Endothelial cell of umbilical vein (primary cell): ENCODE measurements around the gene MYPN. TPM values are rescaled to one million over a fixed set of nuclear protein-coding genes. Genes with fewer than 3 reads are reported as not detected.

Source experiments
- BruUV-seq: library from RNA; stranded (reverse); fragments of 400-500 nt; replicated peaks from 2 replicates; lab custom pipeline; 2021; lab: Mats Ljungman, UMichigan
- CTCF ChIA-PET: fragments of 300-600, 350-600 bp; sonication (Branson Sonifier 250); formaldehyde crosslinking; loops from one replicate; lab custom pipeline; 2021; ENCODE audit warnings: antibody characterized with exemption, inconsistent platforms; lab: Charles Lee
- POLR2A ChIA-PET: fragments of 300-600, 350-600 bp; sonication (Branson Sonifier 250); formaldehyde crosslinking; loops from one replicate; lab custom pipeline; 2021; ENCODE audit warnings: antibody characterized with exemption, inconsistent platforms; lab: Charles Lee
- DNase-seq: peaks from one replicate; pipeline ENCODE4 v3.0.0-alpha.2; 2011; ENCODE audit warnings: low read depth, low spot score
- FAIRE-seq: peaks from 2 replicates; lab custom pipeline; 2011; peaks lifted over from hg19 to GRCh38; lab: Jason Lieb, UNC
- H2AFZ ChIP-seq: 2 replicates; pipeline ENCODE4 v1.6.0; 2012; ENCODE audit warnings: low read depth, low read length, control low read depth, inconsistent platforms
- H3K27ac ChIP-seq: 2 replicates; pipeline ENCODE4 v1.5.1; 2011; ENCODE audit warnings: low read depth, mild to moderate bottlenecking, control low read depth, low read length, moderate library complexity; ENCODE audit not compliant: insufficient read depth
- H3K27me3 ChIP-seq, 2 experiments: 2 replicates each; pipeline versions ENCODE4 v1.6.0 to v1.6.1; 2011; ENCODE audit warnings: low read length in 2 of 2, mixed read lengths in 1 of 2; ENCODE audit not compliant: control insufficient read depth in 2 of 2, insufficient read depth in 2 of 2
- H3K36me3 ChIP-seq, 2 experiments: 2 replicates in 1 of 2; 3 replicates in 1 of 2; pipeline ENCODE4 v1.5.1; 2011; ENCODE audit warnings: low read length in 2 of 2, mild to moderate bottlenecking in 1 of 2, moderate library complexity in 1 of 2; ENCODE audit not compliant: control insufficient read depth in 2 of 2, insufficient read depth in 2 of 2; ENCODE audit errors: extremely low read depth in 1 of 2
- H3K4me1 ChIP-seq: 3 replicates; pipeline ENCODE4 v1.5.1; 2011; ENCODE audit warnings: mild to moderate bottlenecking, low read length; ENCODE audit not compliant: control insufficient read depth, insufficient read depth; ENCODE audit errors: extremely low read depth
- H3K4me2 ChIP-seq: 2 replicates; pipeline ENCODE4 v1.6.1; 2011; ENCODE audit warnings: low read length, control low read depth, mixed read lengths; ENCODE audit not compliant: insufficient read depth
- H3K4me3 ChIP-seq, 3 experiments: fragments of 200-600 bp in 1 of 3; sonication (generic), shearing (Covaris generic) in 1 of 3; replicated peaks in 1 of 3; 2 replicates each; pipeline ENCODE4 v1.5.1; 2011 to 2016; ENCODE audit warnings: control low read depth in 3 of 3, low read length in 3 of 3, mild to moderate bottlenecking in 2 of 3, inconsistent platforms in 1 of 3, low read depth in 1 of 3, moderate library complexity in 1 of 3; ENCODE audit not compliant: insufficient read depth in 1 of 3
- H3K79me2 ChIP-seq: 2 replicates; pipeline ENCODE4 v1.6.0; 2012; ENCODE audit warnings: low read length, inconsistent platforms; ENCODE audit not compliant: control insufficient read depth, insufficient read depth
- H3K9ac ChIP-seq: replicated peaks from 2 replicates; pipeline ENCODE3; 2011; ENCODE audit warnings: low read length, control low read depth; ENCODE audit not compliant: insufficient read depth; ENCODE audit errors: extremely low read depth
- H3K9me1 ChIP-seq: replicated peaks from 3 replicates; pipeline ENCODE4 v1.6.0; 2011; ENCODE audit warnings: mild to moderate bottlenecking, low read length; ENCODE audit not compliant: control insufficient read depth, insufficient read depth; ENCODE audit errors: extremely low read depth
- H3K9me3 ChIP-seq: replicated peaks from 2 replicates; pipeline ENCODE4 v1.5.1; 2012; ENCODE audit warnings: low read length, inconsistent platforms; ENCODE audit not compliant: control insufficient read depth, insufficient read depth
- H4K20me1 ChIP-seq: replicated peaks from 2 replicates; pipeline ENCODE3; 2011; ENCODE audit warnings: mild to moderate bottlenecking, low read length; ENCODE audit not compliant: control insufficient read depth, insufficient read depth; ENCODE audit errors: extremely low read depth
- GATA2 ChIP-seq: IDR thresholded peaks from 2 replicates; pipeline ENCODE4 v1.7.0; 2011; ENCODE audit warnings: low read depth, mild to moderate bottlenecking, moderate library complexity, mixed read lengths, low read length; ENCODE audit not compliant: insufficient read length, insufficient read depth
- JUN ChIP-seq: IDR thresholded peaks from 2 replicates; pipeline ENCODE4 v1.6.1; 2011; ENCODE audit warnings: borderline replicate concordance, low read depth; ENCODE audit not compliant: insufficient read length, insufficient read depth
- POLR2A ChIP-seq: IDR thresholded peaks from 2 replicates; pipeline ENCODE4 v1.6.1; 2012; ENCODE audit warnings: low read depth, mild to moderate bottlenecking, control low read depth, low read length
- POLR2AphosphoS5 ChIP-seq: IDR thresholded peaks from 2 replicates; pipeline ENCODE4 v1.6.1; 2012; ENCODE audit warnings: low read depth, mild to moderate bottlenecking, control low read depth, low read length, moderate library complexity; ENCODE audit not compliant: insufficient read depth
- dilution Hi-C: fragments of 300-500 bp; cut with MboI; formaldehyde crosslinking; loops from one replicate; pipeline ENCODE4 v1.15.0; 2019; ENCODE audit warnings: low sequenced_read_pairs; ENCODE audit not compliant: extremely low pct_ligation_motif_present
- intact Hi-C: fragments of 100-400 bp; cut with micrococcal nuclease; formaldehyde crosslinking; loops from one replicate; pipeline ENCODE4 v1.10.0; 2022
- polyA plus RNA-seq, 4 experiments: library from polyadenylated mRNA; depleted of rRNA in 3 of 4; stranded (reverse) in 3 of 4; unstranded in 1 of 4; fragments of >200 nt; gene quantifications; 2 replicates each; pipeline versions ENCODE4 v1.2.1 to v1.2.3, GENCODE V29; 2011 to 2012; ENCODE audit warnings: missing spikeins in 1 of 4
- total RNA-seq: library from RNA; stranded (reverse); gene quantifications from 2 replicates; pipeline ENCODE4 v1.2.3, GENCODE V29; 2021

The MYPN gene
- total and polyA plus RNA-seq, 2 donors (not counting 3 experiments of a cell fraction or from before 2014, with no cell fraction given) = 0.01 TPM; not detected in 1

DNA sequence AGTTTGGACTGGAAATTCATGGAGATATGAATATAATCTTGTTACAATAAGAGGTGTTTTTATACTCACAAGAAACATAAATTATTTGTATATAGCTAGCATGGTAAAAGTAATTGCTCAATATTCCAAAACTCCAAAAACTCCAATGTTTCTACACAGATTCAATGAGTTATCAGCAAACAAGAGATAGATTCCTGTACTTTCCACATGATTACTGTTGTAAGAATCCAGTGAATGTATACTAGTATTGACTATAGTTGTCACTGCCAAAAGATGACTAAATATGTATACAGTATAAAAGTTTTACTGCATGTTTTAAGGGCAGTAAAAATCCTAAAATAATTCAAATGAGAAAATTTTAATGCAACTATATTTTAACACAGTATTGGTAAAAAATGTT lies 111.9 kb downstream of the MYPN start:
- no TSS peak for BruUV-seq
- Histone ChIP-seq H3K79me2 (no peaks in the 10 kb centered on the region), H3K36me3 (no peaks in the 10 kb centered on the region), H3K27ac (no peak overlapping the region), H3K4me3 (no peak overlapping the region), H3K27me3 (peaks cover 2 to 4% of the 10 kb centered on the region in 2 experiments), H2AFZ (no peak overlapping the region), H3K4me1 (no peaks in the 10 kb centered on the region), H4K20me1 (no peaks in the 10 kb centered on the region), H3K9me1 (no peaks in the 10 kb centered on the region), H3K9me3 (no peaks in the 10 kb centered on the region), H3K4me2 (no peak overlapping the region), H3K9ac (no peak overlapping the region)
- DNase-seq (no peak), FAIRE-seq (no peak)
- ChIA-PET POLR2A (no interaction called here), CTCF (interaction anchor here (0.6 to 1.5 kb wide), 6 partner anchors 8 to 138 kb away, joined by 3 to 7 read pairs (median 4); no protein-coding TSS in a partner anchor)
- TF ChIP-seq POLR2A = no peak
- no peak for TF ChIP-seq GATA2
- TF ChIP-seq JUN = no peak
- intact Hi-C loops (no loop called here), dilution Hi-C loops (no loop called here)

DNA sequence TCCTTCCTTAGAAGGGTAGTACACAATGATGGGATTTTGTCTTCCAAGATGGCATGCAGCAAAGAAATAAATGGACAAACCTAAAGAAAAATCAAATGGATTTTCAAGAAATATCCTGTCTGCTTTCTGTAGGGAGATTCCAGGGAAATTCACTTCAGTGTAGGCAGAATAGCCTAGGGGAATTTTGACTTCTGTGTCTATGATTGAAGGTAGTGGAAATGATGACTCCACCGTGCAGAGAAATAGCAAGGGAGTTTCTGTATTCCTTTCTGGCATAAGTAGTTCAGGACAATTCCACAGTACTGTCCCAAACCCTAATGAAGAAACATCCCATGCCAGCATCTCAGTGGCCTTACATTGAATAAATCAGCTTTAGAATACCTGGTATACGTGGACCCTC lies 113.1 kb downstream of the MYPN start:
- TF ChIP-seq POLR2AphosphoS5 = no peak
- no peak for FAIRE-seq
- Histone ChIP-seq H2AFZ (no peak overlapping the region), H3K27ac (no peak overlapping the region), H4K20me1 (no peaks in the 10 kb centered on the region), H3K9me1 (no peaks in the 10 kb centered on the region), H3K9me3 (no peaks in the 10 kb centered on the region), H3K36me3 (no peaks in the 10 kb centered on the region), H3K4me1 (no peaks in the 10 kb centered on the region), H3K4me2 (no peak overlapping the region), H3K9ac (no peak overlapping the region), H3K4me3 (no peak overlapping the region), H3K79me2 (no peaks in the 10 kb centered on the region), H3K27me3 (peaks cover 2 to 4% of the 10 kb centered on the region in 2 experiments)
- ChIA-PET CTCF (interaction anchor here (1.1 kb wide), 1 partner anchor 9 kb away, joined by 5 read pairs; no protein-coding TSS in a partner anchor), POLR2A (no interaction called here)
- dilution Hi-C loops = no loop called here
- BruUV-seq = no TSS peak
- no peak for DNase-seq
- intact Hi-C loops = no loop called here
